OCI-LY7 (cell line): Measurements from ENCODE around the gene TAF6L. TPM values are rescaled to one million over a fixed set of nuclear protein-coding genes. Genes with fewer than 3 reads are reported as not detected.
A peak's percentile ranks its signal among the peaks of the same experiment; 100 is the strongest.

ENCODE experiments used
- BruUV-seq: library from RNA; stranded (reverse); fragments of 400-500 nt; replicated peaks from 2 replicates; lab custom pipeline; 2021; lab: Mats Ljungman, UMichigan
- CTCF ChIA-PET: fragments of 300-600 bp; sonication (Branson Sonifier 250); formaldehyde crosslinking; loops from one replicate; lab custom pipeline; 2022; ENCODE audit warnings: antibody characterized with exemption; ENCODE audit not compliant: unreplicated experiment; lab: Charles Lee
- POLR2A ChIA-PET: fragments of 300-600 bp; sonication (Branson Sonifier 250); formaldehyde crosslinking; loops from one replicate; lab custom pipeline; 2022; ENCODE audit warnings: antibody characterized with exemption; lab: Charles Lee
- DNase-seq: peaks from one replicate; pipeline ENCODE4 v3.0.0-alpha.2; 2015; ENCODE audit warnings: low spot score
- H2AFZ ChIP-seq: fragments of 200-600 bp; sonication (generic), shearing (Covaris generic); 2 replicates; pipeline ENCODE4 v1.6.1; 2014; ENCODE audit warnings: mild to moderate bottlenecking, antibody characterized with exemption, low read length, moderate library complexity
- H3K27ac ChIP-seq: fragments of 200-600 bp; sonication (generic); 2 replicates; pipeline ENCODE4 v1.5.1; 2014; ENCODE audit warnings: mixed run types, low read depth, mild to moderate bottlenecking, moderate library complexity, low read length, inconsistent platforms; ENCODE audit not compliant: poor library complexity, severe bottlenecking
- H3K36me3 ChIP-seq: fragments of 200-600 bp; sonication (generic); 2 replicates; pipeline ENCODE4 v1.6.1; 2014; ENCODE audit warnings: mild to moderate bottlenecking, antibody characterized with exemption, low read length, moderate library complexity, mixed read lengths; ENCODE audit not compliant: insufficient read depth
- H3K4me1 ChIP-seq: fragments of 200-600 bp; sonication (generic); 2 replicates; pipeline ENCODE4 v1.5.1; 2014; ENCODE audit warnings: mild to moderate bottlenecking, low read length; ENCODE audit not compliant: insufficient read depth, poor library complexity, severe bottlenecking
- H3K4me2 ChIP-seq: fragments of 200-600 bp; sonication (generic); 2 replicates; pipeline ENCODE4 v1.6.1; 2014; ENCODE audit warnings: mild to moderate bottlenecking, low read length
- H3K4me3 ChIP-seq: fragments of 200-600 bp; sonication (generic); 2 replicates; pipeline ENCODE4 v1.5.1; 2014; ENCODE audit warnings: mild to moderate bottlenecking, low read depth, low read length; ENCODE audit not compliant: poor library complexity, severe bottlenecking
- H3K79me2 ChIP-seq: fragments of 200-600 bp; sonication (generic); 2 replicates; pipeline ENCODE4 v1.6.1; 2016; ENCODE audit warnings: low read depth, mild to moderate bottlenecking, low read length, moderate library complexity, mixed read lengths; ENCODE audit not compliant: insufficient read depth
- H3K9me2 ChIP-seq: fragments of 200-600 bp; sonication (generic); 2 replicates; pipeline ENCODE4 v1.6.1; 2016; ENCODE audit warnings: mild to moderate bottlenecking, low read length, mixed read lengths; ENCODE audit not compliant: insufficient read depth
- H3K9me3 ChIP-seq: fragments of 200-600 bp; sonication (generic); 2 replicates; pipeline ENCODE4 v1.6.1; 2014; ENCODE audit warnings: mild to moderate bottlenecking, mixed run types, low read length, mixed read lengths
- H4K20me1 ChIP-seq: fragments of 200-600 bp; sonication (generic); 2 replicates; pipeline ENCODE4 v1.6.1; 2014; ENCODE audit warnings: mild to moderate bottlenecking, antibody characterized with exemption, low read length, moderate library complexity, mixed read lengths; ENCODE audit not compliant: insufficient read depth
- CTCF ChIP-seq: fragments of 200-600 bp; sonication (generic); conservative IDR thresholded peaks from 2 replicates; pipeline ENCODE4 v1.5.1; 2014; ENCODE audit warnings: mild to moderate bottlenecking, antibody characterized with exemption, low read length, moderate library complexity, mixed read lengths
- EZH2phosphoT487 ChIP-seq: fragments of 200-600 bp; sonication (generic); IDR thresholded peaks from 2 replicates; pipeline ENCODE4 v1.6.1; 2018; ENCODE audit warnings: low read depth, borderline replicate concordance, mild to moderate bottlenecking, mixed run types, antibody characterized with exemption, low read length, moderate library complexity, mixed read lengths
- intact Hi-C: fragments of 100-400 bp; cut with micrococcal nuclease; formaldehyde crosslinking; loops from one replicate; pipeline ENCODE4 v1.10.0; 2022; ENCODE audit not compliant: unreplicated experiment
- total RNA-seq, 2 experiments: library from RNA; depleted of rRNA in 1 of 2; stranded (reverse); fragments of >200 nt in 1 of 2; shearing (Covaris generic) in 1 of 2; gene quantifications; 2 replicates each; pipeline ENCODE4 v1.2.3, GENCODE V29; 2014 to 2022

Gene TAF6L
- total RNA-seq, 2 experiments from 2014 or later: 26.1 to 29.9 TPM

- Histone ChIP-seq H3K4me2 (peak overlapping the region; percentile 91), H2AFZ (no peak overlapping the region), H3K4me1 (peaks cover 42% of the 10 kb centered on the region), H4K20me1 (no peaks in the 10 kb centered on the region), H3K36me3 (peaks cover 63% of the 10 kb centered on the region), H3K79me2 (peaks cover 30% of the 10 kb centered on the region; the same call in 1 of the 2 replicates), H3K27ac (no peak overlapping the region), H3K9me3 (no peaks in the 10 kb centered on the region), H3K4me3 (no peak overlapping the region), H3K9me2 (no peaks in the 10 kb centered on the region)
- ChIA-PET POLR2A (interaction anchor here (0.6 to 1.4 kb wide), 5 partner anchors 18 to 110 kb away, joined by 3 to 7 read pairs (median 4); partner anchors contain the start of gene ZBTB3), CTCF (no interaction called here)
- BruUV-seq: no TSS peak
- intact Hi-C loops: loop anchor here (5.0 kb wide), 2 partner anchors 112 to 233 kb away; partner anchors contain the start of gene UBXN1
- no peak for DNase-seq
- TF ChIP-seq EZH2phosphoT487: no peak
- TF ChIP-seq CTCF: no peak
Measured at GRCh38 chr11:62789576-62789975, 18.4 kb downstream of the TAF6L start.

DNA sequence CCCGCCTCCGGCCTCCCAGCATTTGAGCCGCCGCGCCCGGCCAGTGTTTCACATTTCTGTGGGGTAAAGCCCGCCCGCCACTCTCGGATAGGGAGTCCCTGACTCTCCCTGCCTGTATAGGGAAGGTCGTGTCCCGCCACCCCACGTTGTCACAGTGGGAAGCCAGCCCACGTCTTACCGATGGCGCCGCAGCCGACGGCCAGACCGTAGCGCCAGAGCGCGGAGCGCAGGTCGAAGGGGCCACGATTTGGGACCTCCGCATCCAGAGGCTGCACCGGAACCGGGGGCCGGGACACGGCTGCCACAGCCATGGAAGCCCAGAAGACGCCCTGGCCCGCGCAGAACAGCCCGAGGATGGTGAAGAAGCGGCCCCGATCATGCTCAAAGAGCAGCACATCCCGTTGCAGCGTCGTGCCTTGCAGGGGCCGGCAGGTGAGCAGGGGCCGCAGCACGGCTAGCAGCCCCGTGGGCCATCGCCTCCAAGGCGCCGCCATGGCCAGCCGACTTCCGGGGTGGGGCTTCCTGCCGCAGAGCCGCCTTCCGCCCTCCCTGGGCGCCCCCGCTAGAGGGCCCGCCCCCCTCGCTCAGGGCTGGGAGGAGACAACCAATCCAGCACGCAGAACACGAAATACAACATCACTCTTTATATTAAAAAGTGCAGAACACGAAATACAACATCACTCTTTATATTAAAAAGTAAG is 20.5 kb downstream of the TAF6L start, which contains the start of gene TMEM223:
TMEM223 (minus strand) TSS at position 506 of the 701 bp plus-strand sequence; CDS start at position 494, 12 bp downstream.
- H3K36me3 ChIP-seq: peaks cover 75% of the 10 kb centered on the region
- no TSS peak for BruUV-seq
- peak within 1 kb of the TSS; percentile 50 for H3K27ac ChIP-seq
- H3K4me3 ChIP-seq: peak within 1 kb of the TSS; percentile 78
- peaks cover 34% of the 10 kb centered on the region for H3K4me1 ChIP-seq
- peak within 1 kb of the TSS; percentile 91 for H3K4me2 ChIP-seq
- peaks cover 30% of the 10 kb centered on the region; the same call in 1 of the 2 replicates for H3K79me2 ChIP-seq
- no peaks in the 10 kb centered on the region for H4K20me1 ChIP-seq
- peak within 1 kb of the TSS; percentile 53; the same call in 1 of the 2 replicates for H2AFZ ChIP-seq
- POLR2A ChIA-PET: interaction anchor here (0.6 to 0.9 kb wide), 6 partner anchors 8 to 223 kb away, joined by 3 to 5 read pairs (median 4); no protein-coding TSS in a partner anchor
- CTCF ChIA-PET: interaction anchor here (1.0 kb wide), 1 partner anchor 38 kb away, joined by 3 read pairs; no protein-coding TSS in a partner anchor
- TF ChIP-seq EZH2phosphoT487: no peak
- TF ChIP-seq CTCF: peak; percentile 35; the same call in 1 of the 2 replicates
- intact Hi-C loops: no loop called here
- no peaks in the 10 kb centered on the region for H3K9me2 ChIP-seq
- DNase-seq: peak; percentile 87
- no peaks in the 10 kb centered on the region for H3K9me3 ChIP-seq

DNA sequence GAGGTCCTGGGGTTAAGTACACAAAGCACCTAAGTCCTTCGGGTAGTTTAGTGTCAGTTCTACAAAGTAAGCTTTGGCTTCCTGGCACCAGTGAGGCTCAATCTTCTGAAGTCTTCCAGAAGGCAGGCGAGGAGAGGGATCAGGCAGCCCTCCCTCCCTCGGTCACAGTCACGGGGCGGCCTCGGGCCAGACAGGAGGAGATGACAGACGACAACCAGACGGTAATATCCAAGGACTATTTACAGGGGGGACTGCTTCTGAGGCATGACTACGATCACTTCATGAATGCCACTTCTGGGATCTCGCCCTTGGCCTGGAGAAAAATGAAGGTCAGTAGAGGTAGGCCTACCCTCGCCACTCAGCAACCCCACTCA is 21.0 kb downstream of the TAF6L start:
- peak overlapping the region; percentile 53; the same call in 1 of the 2 replicates for H2AFZ ChIP-seq
- DNase-seq: no peak
- H3K36me3 ChIP-seq: peaks cover 80% of the 10 kb centered on the region
- CTCF ChIA-PET: no interaction called here
- peaks cover 34% of the 10 kb centered on the region for H3K4me1 ChIP-seq
- intact Hi-C loops: no loop called here
- TF ChIP-seq EZH2phosphoT487 (no peak), CTCF (0 out of 2 replicates have a peak, but pooled peaks have one; percentile 5)
- H3K9me3 ChIP-seq: no peaks in the 10 kb centered on the region
- H4K20me1 ChIP-seq: no peaks in the 10 kb centered on the region
- H3K27ac ChIP-seq: peak overlapping the region; percentile 50
- H3K4me2 ChIP-seq: peak overlapping the region; percentile 91
- H3K9me2 ChIP-seq: no peaks in the 10 kb centered on the region
- H3K4me3 ChIP-seq: peak overlapping the region; percentile 78
- POLR2A ChIA-PET: no interaction called here
- no TSS peak for BruUV-seq
- H3K79me2 ChIP-seq: peaks cover 30% of the 10 kb centered on the region; the same call in 1 of the 2 replicates
